HAP-1 (cell line): ENCODE data around the gene FOXK2.
A peak's percentile ranks its signal among the peaks of the same experiment; 100 is the strongest.
"Not testable (repeated sequence)": the region's sequence is repeated elsewhere in the genome, so short reads cannot be mapped to it uniquely, and the experiment has no call there.

Experiments used
- DNase-seq, 2 experiments: peaks; one replicate each; pipeline ENCODE4 v3.0.0-alpha.2; 2016 to 2020; ENCODE audit warnings: low spot score in 2 of 2
- H3K27me3 ChIP-seq: fragments of 250-450 bp; sonication (Bioruptor Pico); 2 replicates; pipeline ENCODE4 v1.5.1; 2020; ENCODE audit warnings: low read depth, mild to moderate bottlenecking, moderate library complexity
- H3K36me3 ChIP-seq: fragments of 250-450 bp; sonication (Bioruptor Pico); replicated peaks from 2 replicates; pipeline ENCODE4 v1.5.1; 2020; ENCODE audit warnings: mild to moderate bottlenecking
- H3K4me1 ChIP-seq: fragments of 250-450 bp; sonication (Bioruptor Pico); 2 replicates; pipeline ENCODE4 v1.5.1; 2020; ENCODE audit warnings: mild to moderate bottlenecking
- H3K4me3 ChIP-seq: fragments of 250-450 bp; sonication (Bioruptor Pico); 2 replicates; pipeline ENCODE4 v1.5.1; 2020; ENCODE audit warnings: mild to moderate bottlenecking, moderate library complexity
- H3K9me3 ChIP-seq: fragments of 250-450 bp; sonication (Bioruptor Pico); 2 replicates; pipeline ENCODE4 v1.5.1; 2020; ENCODE audit warnings: mild to moderate bottlenecking, moderate library complexity
- in situ Hi-C: fragments of 300-500 bp; cut with MboI; formaldehyde crosslinking; loops from 3 replicates; pipeline ENCODE4 v1.14.3; 2020; ENCODE audit warnings: low sequenced_read_pairs, inconsistent platforms, mixed read lengths

Gene FOXK2

GRCh38 chr17:82503094-82503727, 16.3 kb upstream of the FOXK2 start:
- H3K27me3 ChIP-seq: no peaks in the 10 kb centered on the region
- no peaks in the 10 kb centered on the region for H3K36me3 ChIP-seq
- no peak for DNase-seq
- H3K4me3 ChIP-seq: no peak overlapping the region
- H3K9me3 ChIP-seq: no peaks in the 10 kb centered on the region
- no peaks in the 10 kb centered on the region for H3K4me1 ChIP-seq
- in situ Hi-C loops: no loop called here

DNA sequence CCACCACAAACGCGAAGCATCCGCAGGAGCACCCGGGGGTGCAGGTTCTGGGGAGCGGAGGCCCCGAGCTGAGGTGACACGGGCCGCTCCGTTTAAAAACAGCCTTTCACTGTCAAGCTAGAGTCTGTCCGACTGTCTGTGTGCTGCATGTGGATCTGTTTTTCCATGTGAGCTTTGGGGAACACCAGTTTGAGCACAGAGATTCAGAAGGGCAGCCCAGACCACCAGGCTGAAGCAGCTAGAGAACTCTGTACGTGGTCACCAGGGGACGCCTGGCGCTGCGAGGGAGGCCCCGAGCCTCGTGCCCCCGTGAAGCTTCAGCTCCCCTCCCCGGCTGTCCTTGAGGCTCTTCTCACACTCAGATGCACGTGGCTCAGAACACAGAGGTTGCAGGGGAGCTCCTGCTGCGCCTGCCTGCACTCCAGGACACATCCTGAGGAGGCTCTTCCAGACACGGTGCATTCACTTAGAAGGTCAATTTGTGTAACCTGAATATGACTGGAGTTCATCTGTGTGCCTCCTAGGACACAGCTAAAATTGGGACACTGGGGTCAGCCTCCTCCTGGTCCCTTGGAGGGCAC, 15.7 kb upstream of the FOXK2 start:
- in situ Hi-C loops: no loop called here
- H3K27me3 ChIP-seq: no peaks in the 10 kb centered on the region
- H3K4me1 ChIP-seq: no peaks in the 10 kb centered on the region
- H3K9me3 ChIP-seq: no peaks in the 10 kb centered on the region
- H3K4me3 ChIP-seq: no peak overlapping the region
- DNase-seq: no peak
- H3K36me3 ChIP-seq: no peaks in the 10 kb centered on the region

DNA sequence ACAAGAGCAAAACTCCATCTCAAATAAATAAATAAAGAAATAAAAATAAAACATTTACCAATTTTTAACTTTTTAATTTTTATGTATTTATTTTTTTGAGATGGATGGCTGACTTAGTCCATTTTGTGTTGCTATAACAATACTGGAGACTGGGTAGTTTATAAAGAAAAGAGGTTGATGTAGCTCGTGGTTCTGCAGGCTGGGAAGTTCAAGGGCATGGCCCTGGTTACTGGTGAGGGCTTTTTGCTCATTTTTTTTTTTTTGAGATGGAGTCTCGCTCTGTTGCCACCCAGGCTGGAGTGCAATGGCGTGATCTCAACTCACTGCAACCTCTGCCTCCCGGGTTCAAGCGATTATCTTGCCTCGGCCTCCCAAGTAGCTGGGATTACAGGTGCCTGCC, 14.2 kb upstream of the FOXK2 start:
- Histone ChIP-seq H3K4me1 (no peaks in the 10 kb centered on the region), H3K36me3 (no peaks in the 10 kb centered on the region), H3K9me3 (no peaks in the 10 kb centered on the region), H3K4me3 (no peak overlapping the region), H3K27me3 (no peaks in the 10 kb centered on the region)
- in situ Hi-C loops: no loop called here
- DNase-seq: no peak

- H3K4me3 ChIP-seq, H3K27me3 ChIP-seq: not testable (repeated sequence)
These were observed 13.1 kb upstream of the FOXK2 start for GRCh38 chr17:82506402-82506801.

DNA sequence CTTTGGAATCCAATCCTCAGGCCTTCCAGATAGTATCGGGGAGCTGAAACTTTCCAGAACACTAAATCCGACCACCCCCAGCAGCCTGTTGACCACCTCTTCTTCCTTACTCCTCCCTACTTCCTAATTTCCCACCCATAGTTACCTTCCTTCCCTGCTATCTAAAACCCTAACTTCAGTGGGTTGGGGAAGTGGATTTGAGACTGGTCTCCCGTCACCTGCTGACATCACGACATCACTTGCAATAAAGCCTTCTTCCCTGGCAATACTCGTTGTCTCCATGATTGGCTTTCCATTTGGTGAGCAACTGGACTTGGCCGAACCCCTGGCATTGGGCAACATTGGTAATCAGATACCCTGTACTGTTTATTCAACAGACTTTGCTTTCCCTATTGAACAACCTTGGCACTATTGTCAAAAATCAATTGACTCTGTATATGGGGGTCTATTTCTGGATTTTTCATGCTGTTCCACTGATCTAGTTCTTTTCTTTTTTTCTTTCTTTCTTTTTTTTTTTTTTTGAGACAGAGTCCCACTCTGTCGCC, 11.8 kb upstream of the FOXK2 start:
- DNase-seq: no peak
- Histone ChIP-seq H3K9me3 (no peaks in the 10 kb centered on the region), H3K4me1 (no peaks in the 10 kb centered on the region), H3K27me3 (no peaks in the 10 kb centered on the region), H3K4me3 (no peak overlapping the region), H3K36me3 (no peaks in the 10 kb centered on the region)
- in situ Hi-C loops: no loop called here

More at GRCh38 chr17:82506402-82506801, 13.1 kb upstream of the FOXK2 start:
- H3K9me3 ChIP-seq, H3K36me3 ChIP-seq, in situ Hi-C loops, DNase-seq, H3K4me1 ChIP-seq: not testable (repeated sequence)

DNA sequence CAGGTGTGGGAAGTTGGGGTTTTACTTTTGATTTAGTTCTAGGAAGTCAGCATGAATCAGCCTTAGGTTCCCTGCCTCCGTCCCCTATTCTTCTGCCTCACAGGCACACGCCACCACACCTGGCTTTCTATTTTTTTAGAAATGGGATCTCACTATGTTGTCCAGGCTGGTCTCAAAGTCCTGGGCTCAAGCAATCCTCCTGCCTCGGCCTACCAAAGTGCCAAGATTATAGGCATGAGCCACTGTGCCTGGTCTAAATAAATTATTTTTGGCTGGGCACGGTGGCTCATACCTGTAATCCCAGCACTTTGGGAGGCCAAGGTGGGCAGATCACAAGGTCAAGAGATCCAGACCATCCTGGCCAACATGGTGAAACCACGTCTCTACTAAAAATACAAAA, 7.9 kb upstream of the FOXK2 start:
- DNase-seq, in situ Hi-C loops, H3K4me3 ChIP-seq, H3K36me3 ChIP-seq, H3K9me3 ChIP-seq, H3K27me3 ChIP-seq, H3K4me1 ChIP-seq: not testable (repeated sequence)

DNA sequence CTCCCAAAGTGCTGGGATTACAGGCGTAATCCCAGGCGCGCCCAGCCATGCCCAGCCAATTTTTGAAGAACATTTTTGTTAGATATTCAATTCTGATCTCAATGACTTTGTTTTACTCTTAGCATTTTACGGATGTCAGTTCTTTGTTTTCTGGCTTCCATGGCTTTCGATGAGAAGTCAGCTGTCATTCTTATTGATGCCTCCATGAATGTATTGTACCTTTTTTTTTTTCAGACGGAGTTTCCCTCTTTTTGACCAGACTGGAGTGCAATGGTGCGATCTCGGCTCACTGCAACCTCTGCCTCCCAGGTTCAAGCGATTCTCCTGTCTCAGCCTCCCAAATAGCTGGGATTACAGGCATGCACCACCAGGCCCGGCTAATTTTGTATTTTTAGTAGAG, 5.7 kb upstream of the FOXK2 start:
- DNase-seq, H3K4me3 ChIP-seq, H3K4me1 ChIP-seq, in situ Hi-C loops, H3K36me3 ChIP-seq, H3K27me3 ChIP-seq, H3K9me3 ChIP-seq: not testable (repeated sequence)

GRCh38 chr17:82517230-82517865, 2.2 kb upstream of the FOXK2 start:
- in situ Hi-C loops: no loop called here
- no peaks in the 10 kb centered on the region for H3K36me3 ChIP-seq
- H3K4me3 ChIP-seq: no peak overlapping the region
- no peaks in the 10 kb centered on the region for H3K27me3 ChIP-seq
- DNase-seq: no peak
- peaks cover 4% of the 10 kb centered on the region for H3K4me1 ChIP-seq
- H3K9me3 ChIP-seq: peaks cover 2% of the 10 kb centered on the region

- Histone ChIP-seq H3K36me3 (peaks cover 6% of the 10 kb centered on the region), H3K4me1 (peaks cover 4% of the 10 kb centered on the region), H3K27me3 (no peaks in the 10 kb centered on the region), H3K9me3 (no peaks in the 10 kb centered on the region; the same call in 1 of the 2 replicates), H3K4me3 (peak overlapping the region; percentile 75)
- in situ Hi-C loops: no loop called here
- peak; percentile 12 to 44 for DNase-seq
These were observed 705 bp downstream of the FOXK2 start for GRCh38 chr17:82519971-82520903.

DNA sequence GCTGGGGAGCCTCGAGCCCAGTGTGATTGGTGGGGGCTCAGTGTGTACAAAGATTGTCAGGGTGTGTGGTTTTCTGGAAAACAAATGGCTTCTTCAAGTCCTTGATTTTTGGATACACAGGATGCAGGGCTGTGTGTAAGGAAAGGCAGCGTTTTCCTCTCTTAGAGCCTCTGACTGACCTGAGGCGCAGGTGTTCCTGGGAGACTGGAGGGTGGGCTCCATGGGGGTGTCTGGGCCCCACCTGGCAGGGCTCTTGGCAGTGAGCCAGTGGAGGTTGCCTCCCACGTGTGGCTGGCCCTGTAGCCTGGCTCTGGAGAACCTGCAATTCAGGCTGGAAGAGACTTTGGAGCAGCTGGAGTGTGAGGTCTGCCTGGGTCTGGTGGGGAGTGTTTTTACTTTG, 5.0 kb downstream of the FOXK2 start:
- no peak for DNase-seq
- H3K36me3 ChIP-seq: peaks cover 6% of the 10 kb centered on the region
- in situ Hi-C loops: no loop called here
- peaks cover 1% of the 10 kb centered on the region for H3K4me1 ChIP-seq
- H3K27me3 ChIP-seq: no peaks in the 10 kb centered on the region
- no peaks in the 10 kb centered on the region for H3K9me3 ChIP-seq
- H3K4me3 ChIP-seq: no peak overlapping the region

DNA sequence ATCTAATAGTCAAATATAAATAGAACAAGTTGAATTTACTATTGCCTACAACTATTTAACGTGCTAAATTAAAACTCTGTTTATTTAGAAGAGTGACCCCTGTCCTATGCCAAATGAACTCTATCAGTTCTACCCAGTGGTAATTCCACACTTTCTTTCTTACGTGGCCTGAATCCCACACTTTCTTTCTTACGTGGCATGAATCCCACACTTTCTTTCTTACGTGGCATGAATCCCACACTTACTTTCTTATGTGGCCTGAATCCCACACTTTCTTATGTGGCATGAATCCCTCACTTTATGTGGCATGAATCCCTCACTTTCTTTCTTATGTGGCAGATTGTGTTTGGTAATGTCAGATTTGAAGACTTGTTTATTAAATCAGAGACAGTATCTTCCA, 6.2 kb downstream of the FOXK2 start:
- in situ Hi-C loops: no loop called here
- no peak overlapping the region for H3K4me3 ChIP-seq
- no peak for DNase-seq
- peaks cover 5% of the 10 kb centered on the region for H3K4me1 ChIP-seq
- peaks cover 6% of the 10 kb centered on the region for H3K36me3 ChIP-seq
- no peaks in the 10 kb centered on the region for H3K9me3 ChIP-seq
- H3K27me3 ChIP-seq: no peaks in the 10 kb centered on the region

DNA sequence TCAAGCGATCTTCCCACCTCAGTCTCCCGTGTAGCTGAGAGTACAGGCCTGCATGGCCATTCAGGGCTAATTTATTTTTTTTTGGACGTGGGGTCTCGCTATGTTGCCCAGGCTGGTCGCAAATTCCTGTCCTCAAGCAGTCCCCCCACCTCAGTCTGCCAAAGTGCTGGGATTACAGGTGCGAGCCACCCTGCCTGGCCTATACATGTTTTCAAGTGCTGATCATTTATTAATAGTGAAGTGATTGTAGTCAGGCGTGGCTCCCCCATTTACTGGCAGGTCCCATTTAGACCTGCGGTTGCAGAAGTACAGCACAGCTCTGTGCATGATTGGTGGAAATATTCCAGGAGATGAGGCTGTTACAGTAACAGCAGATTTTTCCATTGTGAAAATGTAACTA, 8.4 kb downstream of the FOXK2 start:
- Histone ChIP-seq H3K4me1 (peaks cover 9% of the 10 kb centered on the region), H3K9me3 (no peaks in the 10 kb centered on the region), H3K4me3 (no peak overlapping the region), H3K36me3 (peaks cover 1% of the 10 kb centered on the region), H3K27me3 (no peaks in the 10 kb centered on the region)
- DNase-seq: no peak
- in situ Hi-C loops: no loop called here

DNA sequence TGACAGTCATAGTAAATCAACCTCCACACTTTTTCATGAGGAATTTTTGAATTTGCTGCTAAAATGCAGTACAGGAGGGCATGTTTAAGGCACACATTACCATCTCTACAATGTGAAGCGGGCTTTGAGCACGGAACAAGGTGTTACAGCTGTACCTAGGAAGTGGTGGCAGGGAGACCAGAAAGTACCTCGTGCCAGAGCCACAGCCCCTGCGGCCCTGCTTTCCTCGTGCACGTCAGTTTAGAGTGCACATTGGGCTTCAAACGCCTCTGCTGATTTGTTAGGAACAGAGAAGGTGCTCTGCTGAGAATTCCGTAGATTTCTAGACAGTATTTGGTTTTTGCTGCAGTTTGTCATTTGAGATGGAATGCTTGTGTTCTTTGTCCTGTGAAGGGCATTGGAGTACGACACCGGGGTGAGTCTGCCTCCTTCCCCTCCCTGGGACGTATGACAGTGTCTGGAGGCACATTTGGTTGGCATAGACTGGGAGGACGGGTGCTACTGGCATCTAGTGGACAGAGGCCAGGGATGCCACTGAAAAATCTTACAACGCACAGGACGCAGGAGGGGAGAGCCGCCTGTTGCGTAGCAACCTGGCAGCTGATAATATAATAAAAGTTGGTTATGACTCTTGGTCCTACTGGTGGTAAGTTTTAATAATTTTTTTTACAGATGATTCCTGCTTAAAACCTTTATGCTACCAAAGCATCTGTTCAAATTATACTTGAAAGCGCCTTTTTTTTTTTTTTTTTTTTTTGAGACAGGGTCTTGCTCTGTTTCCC, 9.1 kb downstream of the FOXK2 start:
- Histone ChIP-seq H3K9me3 (no peaks in the 10 kb centered on the region), H3K36me3 (no peaks in the 10 kb centered on the region), H3K4me1 (peaks cover 9% of the 10 kb centered on the region), H3K27me3 (no peaks in the 10 kb centered on the region), H3K4me3 (no peak overlapping the region)
- in situ Hi-C loops: no loop called here
- DNase-seq: no peak
